ENCODE measurements around the gene SLU7.

SLU7 gene

GRCh38 chr5:160399402-160400353 lies 19.2 kb downstream of the SLU7 start, which contains the start of gene FAM200C:
Gene FAM200C, minus strand, starts transcription at chr5:160400054. Its CDS starts 4,564 bp downstream, at chr5:160395490.
- peak; percentile 87 for DNase-seq

- no peak for DNase-seq
Measured at GRCh38 chr5:160398806-160399205, 20.1 kb downstream of the SLU7 start.

- DNase-seq, result no peak
Measured at GRCh38 chr5:160397492-160397891, 21.4 kb downstream of the SLU7 start.

- no peak for DNase-seq
Measured at GRCh38 chr5:160395111-160395510, 23.8 kb downstream of the SLU7 start.

- DNase-seq, result peak; percentile 29
Measured at GRCh38 chr5:160390787-160391696, 27.8 kb downstream of the SLU7 start.

- DNase-seq, result no peak
Measured at GRCh38 chr5:160387445-160387844, 31.4 kb downstream of the SLU7 start.

- no peak for DNase-seq
Measured at GRCh38 chr5:160385496-160385895, 33.4 kb downstream of the SLU7 start.

GRCh38 chr5:160384681-160385080 lies 34.2 kb downstream of the SLU7 start:
- no peak for DNase-seq

GRCh38 chr5:160382346-160382745 lies 36.5 kb downstream of the SLU7 start:
- DNase-seq, result no peak

GRCh38 chr5:160380041-160380440 lies 38.8 kb downstream of the SLU7 start:
- DNase-seq, result no peak

- no peak for DNase-seq
Measured at GRCh38 chr5:160379511-160379910, 39.4 kb downstream of the SLU7 start.

GRCh38 chr5:160378330-160378729 lies 40.6 kb downstream of the SLU7 start:
- no peak for DNase-seq

GRCh38 chr5:160377651-160378050 lies 41.2 kb downstream of the SLU7 start:
- no peak for DNase-seq

GRCh38 chr5:160376416-160376815 lies 42.5 kb downstream of the SLU7 start:
- no peak for DNase-seq

- DNase-seq, result no peak
Measured at GRCh38 chr5:160375701-160376100, 43.2 kb downstream of the SLU7 start.

- no peak for DNase-seq
Measured at GRCh38 chr5:160375166-160375565, 43.7 kb downstream of the SLU7 start.

- no peak for DNase-seq
Measured at GRCh38 chr5:160371294-160371693, 47.6 kb downstream of the SLU7 start.

GRCh38 chr5:160370713-160371034 lies 48.2 kb downstream of the SLU7 start:
- no peak for DNase-seq

GRCh38 chr5:160369990-160370712 lies 48.7 kb downstream of the SLU7 start, which contains the start of gene C1QTNF2:
Gene C1QTNF2, minus strand, starts transcription at chr5:160370626. Its CDS starts 15,615 bp downstream, at chr5:160355011.
- peak; percentile 26 for DNase-seq

- DNase-seq, result no peak
Measured at GRCh38 chr5:160367885-160368284, 51.0 kb downstream of the SLU7 start.

- no peak for DNase-seq
Measured at GRCh38 chr5:160367261-160367660, 51.6 kb downstream of the SLU7 start.

- DNase-seq, result no peak
Measured at GRCh38 chr5:160366230-160366629, 52.7 kb downstream of the SLU7 start.
